ENCODE results near the gene THSD7A. TPM values are rescaled to one million over a fixed set of nuclear protein-coding genes. Genes with fewer than 3 reads are reported as not detected.

Gene THSD7A
- total and polyA plus RNA-seq, 10 of the 15 experiments (the other 5 are each of a cell fraction or from before 2014, with no cell fraction given): 0.03 to 0.09 (median 0.03) TPM; not detected in 7

DNA sequence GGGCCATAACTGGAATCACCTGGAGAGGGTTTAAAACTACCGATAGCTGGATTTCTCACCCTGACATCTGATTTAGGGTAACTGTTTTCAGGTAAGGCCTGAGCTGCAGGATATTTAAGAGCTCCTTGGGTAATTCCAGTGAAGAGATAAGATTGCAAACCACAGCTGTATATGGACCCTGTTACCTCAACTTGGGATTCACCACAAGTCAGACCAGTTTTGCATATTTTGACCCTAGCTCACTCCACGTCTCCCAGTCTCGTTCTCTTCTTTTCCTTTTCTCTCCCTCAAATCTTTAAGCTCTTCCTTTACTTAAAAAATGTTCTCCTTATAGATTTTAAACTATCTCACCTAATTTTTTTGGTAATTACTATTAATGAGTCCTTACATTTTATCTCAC lies 264.4 kb downstream of the THSD7A start:
- SMC1A ChIA-PET (ENCODE audit: uncharacterized antibody, unreplicated experiment): interaction anchor here (0.7 kb wide), 1 partner anchor 309 kb away, joined by 3 read pairs; no protein-coding TSS in a partner anchor
- no peak for ATAC-seq
- WGBS (ENCODE audit: insufficient coverage, insufficient replicate concordance, low lambda C conversion rate, missing lambda C conversion rate): 2% methylated on average over 3 of the region's 3 CpGs

More for the DNA sequence above, 264.4 kb downstream of the THSD7A start:
- DNase-seq (ENCODE audit: low read depth, low spot score): no peak
- Histone ChIP-seq H3K4me2 (ENCODE audit: control insufficient read depth, insufficient read depth) (no peak overlapping the region), H3K27me3 (replicated peaks in 1 of 2; ENCODE audit: control insufficient read depth in 2 of 2, insufficient read depth in 2 of 2, low read length in 1 of 2) (no peaks in the 10 kb centered on the region), H3K27ac (ENCODE audit: control insufficient read depth, insufficient read depth) (no peak overlapping the region), H3K4me1 (ENCODE audit: control insufficient read depth, insufficient read depth, low read length) (no peaks in the 10 kb centered on the region), H3K9me3 (replicated peaks; ENCODE audit: control insufficient read depth, insufficient read depth, low read length) (no peaks in the 10 kb centered on the region), H3K9ac (ENCODE audit: control insufficient read depth, insufficient read depth, low read length) (no peak overlapping the region), H3K36me3 (ENCODE audit: control insufficient read depth in 2 of 2, insufficient read depth in 2 of 2, low read length in 1 of 2) (no peaks in the 10 kb centered on the region), H3K79me2 (ENCODE audit: control insufficient read depth, insufficient read depth, low read length) (no peaks in the 10 kb centered on the region), H2AFZ (ENCODE audit: control insufficient read depth, low read depth, low read length) (no peak overlapping the region), H3K4me3 (no peak overlapping the region), H4K20me1 (ENCODE audit: control insufficient read depth, insufficient read depth) (no peaks in the 10 kb centered on the region)
- BruUV-seq (replicated peaks): no TSS peak
- TF ChIP-seq, protein P1, sequence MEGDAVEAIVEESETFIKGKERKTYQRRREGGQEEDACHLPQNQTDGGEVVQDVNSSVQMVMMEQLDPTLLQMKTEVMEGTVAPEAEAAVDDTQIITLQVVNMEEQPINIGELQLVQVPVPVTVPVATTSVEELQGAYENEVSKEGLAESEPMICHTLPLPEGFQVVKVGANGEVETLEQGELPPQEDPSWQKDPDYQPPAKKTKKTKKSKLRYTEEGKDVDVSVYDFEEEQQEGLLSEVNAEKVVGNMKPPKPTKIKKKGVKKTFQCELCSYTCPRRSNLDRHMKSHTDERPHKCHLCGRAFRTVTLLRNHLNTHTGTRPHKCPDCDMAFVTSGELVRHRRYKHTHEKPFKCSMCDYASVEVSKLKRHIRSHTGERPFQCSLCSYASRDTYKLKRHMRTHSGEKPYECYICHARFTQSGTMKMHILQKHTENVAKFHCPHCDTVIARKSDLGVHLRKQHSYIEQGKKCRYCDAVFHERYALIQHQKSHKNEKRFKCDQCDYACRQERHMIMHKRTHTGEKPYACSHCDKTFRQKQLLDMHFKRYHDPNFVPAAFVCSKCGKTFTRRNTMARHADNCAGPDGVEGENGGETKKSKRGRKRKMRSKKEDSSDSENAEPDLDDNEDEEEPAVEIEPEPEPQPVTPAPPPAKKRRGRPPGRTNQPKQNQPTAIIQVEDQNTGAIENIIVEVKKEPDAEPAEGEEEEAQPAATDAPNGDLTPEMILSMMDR (IDR thresholded peaks at IDR 0.05 in 2 of 3, conservative IDR thresholded peaks at IDR 0.05 in 1 of 3; ENCODE audit: control insufficient read depth in 2 of 3, extremely low read depth in 1 of 3, insufficient read depth in 1 of 3, low read depth in 3 of 3, low read length in 3 of 3): no peak
- TF ChIP-seq MYB (IDR thresholded peaks at IDR 0.05; ENCODE audit: borderline replicate concordance, low read depth, low read length): no peak
- no peak for TF ChIP-seq CREM (IDR thresholded peaks at IDR 0.05; ENCODE audit: low read depth)
- TF ChIP-seq TARDBP (IDR thresholded peaks at IDR 0.05; ENCODE audit: borderline replicate concordance): no peak
- TF ChIP-seq POLR2AphosphoS2 (IDR thresholded peaks at IDR 0.05; ENCODE audit: low read depth, low read length): no peak
- no peak for TF ChIP-seq CHD2 (IDR thresholded peaks at IDR 0.05; ENCODE audit: borderline replicate concordance, low read depth, low read length)
- TF ChIP-seq NBN (IDR thresholded peaks at IDR 0.05): no peak
- TF ChIP-seq ESRRA (IDR thresholded peaks at IDR 0.05; ENCODE audit: low read length): no peak
- TF ChIP-seq HDAC2 (IDR thresholded peaks at IDR 0.05): no peak
- no peak for TF ChIP-seq WRNIP1 (IDR thresholded peaks at IDR 0.05; ENCODE audit: borderline replicate concordance, low read depth, low read length)
- TF ChIP-seq IKZF1 (conservative IDR thresholded peaks at IDR 0.05): no peak
- TF ChIP-seq SIN3A (IDR thresholded peaks at IDR 0.05; ENCODE audit: low read depth, low read length): no peak
- TF ChIP-seq EED (IDR thresholded peaks at IDR 0.05; ENCODE audit: low read depth): no peak
- no peak for TF ChIP-seq NFIC (IDR thresholded peaks at IDR 0.05; ENCODE audit: low read depth, low read length)
- no peak for TF ChIP-seq CBX5 (IDR thresholded peaks at IDR 0.05; ENCODE audit: low read depth)
- no peak for TF ChIP-seq SKIL (IDR thresholded peaks at IDR 0.05; ENCODE audit: low read depth, poor library complexity, severe bottlenecking)
- TF ChIP-seq EZH2 (IDR thresholded peaks at IDR 0.05; ENCODE audit: borderline replicate concordance, control insufficient read depth, low read depth, low read length): no peak
- TF ChIP-seq HDAC6 (IDR thresholded peaks at IDR 0.05; ENCODE audit: unreplicated experiment): no peak
- no peak for TF ChIP-seq CEBPZ (IDR thresholded peaks at IDR 0.05; ENCODE audit: low read depth, low read length)
- ChIA-PET CTCF (no interaction called here), POLR2A (no interaction called here), RAD21 (ENCODE audit: unreplicated experiment) (no interaction called here)
- intact Hi-C loops (cut with micrococcal nuclease; ENCODE audit: unreplicated experiment) (no loop called here), in situ Hi-C loops (cut with MboI) (no loop called here)
- FAIRE-seq: no peak
